Measurements from ENCODE around the gene PLA2R1.

The PLA2R1 gene

GRCh38 chr2:160062292-160063005 lies at the start of gene PLA2R1:
TSS of gene PLA2R1 (minus strand) at chr2:160062615. CDS start at chr2:160062403, 212 bp downstream.
- no peak for DNase-seq

DNA sequence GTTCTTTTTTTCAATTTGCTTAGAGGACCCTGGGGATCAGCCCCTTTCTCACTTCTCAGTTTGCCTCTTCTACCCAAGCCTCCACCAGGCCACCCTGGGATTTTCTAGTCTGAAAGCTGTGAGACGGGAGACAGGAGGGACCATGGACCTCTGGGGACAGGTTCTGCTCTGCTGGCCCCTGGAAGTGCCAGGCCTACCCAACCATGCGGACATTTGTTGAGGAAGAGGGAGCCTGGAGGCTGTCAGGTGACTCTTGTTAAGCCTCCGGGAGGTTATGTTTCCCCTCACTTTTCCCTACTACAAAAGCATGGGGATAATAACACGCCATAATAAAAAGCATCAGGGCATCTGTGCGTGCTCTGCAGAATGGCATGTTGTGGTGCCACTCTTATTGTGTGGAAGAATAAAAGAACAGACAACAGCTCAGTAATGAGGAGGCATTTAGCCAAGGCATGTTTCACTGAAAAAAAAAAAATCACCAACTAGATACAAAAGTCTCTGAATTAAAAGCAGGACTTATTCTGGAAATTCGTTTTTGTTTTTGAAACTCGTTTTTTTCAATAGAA lies 48.3 kb upstream of the PLA2R1 start:
- no peak for DNase-seq

DNA sequence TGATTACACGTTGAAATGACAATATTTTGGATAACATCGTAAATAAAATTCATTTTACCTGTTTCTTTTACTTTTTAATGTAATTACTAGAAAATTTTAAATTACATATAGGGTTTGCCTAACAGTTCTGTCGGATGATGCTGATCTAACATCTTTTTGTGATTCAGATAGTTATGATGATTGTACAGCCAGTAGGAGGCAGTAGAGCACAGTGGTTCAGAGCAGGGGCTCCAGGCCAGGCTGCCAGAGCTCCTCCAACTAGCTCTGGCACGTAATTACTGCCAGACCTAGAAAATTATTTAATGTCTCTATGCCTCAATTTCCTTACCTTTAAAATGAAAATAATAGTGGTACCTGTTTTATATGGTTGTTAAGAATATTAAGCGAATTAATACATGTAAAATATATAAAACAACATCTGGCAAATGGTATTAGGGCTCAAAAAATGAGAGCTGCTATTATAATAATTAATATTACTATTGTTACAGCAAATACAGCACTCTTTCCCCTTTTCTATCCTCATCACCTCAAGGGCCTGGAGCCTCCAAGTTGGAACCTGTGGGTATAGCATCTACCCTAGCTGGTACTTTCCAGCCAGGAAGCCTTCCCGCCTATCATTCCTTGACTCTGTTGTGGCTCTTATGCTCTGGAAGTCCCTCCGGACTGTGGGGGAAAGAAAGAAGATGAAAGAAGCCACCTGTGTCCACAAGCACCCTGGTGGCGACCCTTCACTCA lies 47.7 kb upstream of the PLA2R1 start:
- DNase-seq = peak; percentile 49 to 63

- no peak for DNase-seq
Observed at GRCh38 chr2:160109243-160109642, 46.8 kb upstream of the PLA2R1 start.

DNA sequence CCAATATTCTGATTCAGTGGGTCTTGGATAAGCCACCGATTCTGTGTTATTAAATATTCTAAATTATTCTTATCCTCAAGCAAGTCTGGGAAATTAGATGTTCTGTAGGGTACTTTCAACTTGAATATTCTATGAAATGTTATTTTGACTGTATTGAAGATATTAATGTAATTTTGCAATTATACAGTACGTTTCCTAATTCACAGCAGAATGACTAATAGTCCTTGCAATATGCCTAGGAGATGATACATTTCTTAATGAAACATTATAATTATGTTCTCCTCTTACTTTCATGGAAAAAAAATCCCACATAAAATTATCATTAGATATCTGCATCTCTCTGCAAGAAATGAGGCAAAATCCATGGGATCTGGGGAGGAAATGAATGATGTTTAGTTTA lies 46.2 kb upstream of the PLA2R1 start:
- no peak for DNase-seq

- no peak for DNase-seq
Observed at GRCh38 chr2:160105366-160105765, 43.0 kb upstream of the PLA2R1 start.

DNA sequence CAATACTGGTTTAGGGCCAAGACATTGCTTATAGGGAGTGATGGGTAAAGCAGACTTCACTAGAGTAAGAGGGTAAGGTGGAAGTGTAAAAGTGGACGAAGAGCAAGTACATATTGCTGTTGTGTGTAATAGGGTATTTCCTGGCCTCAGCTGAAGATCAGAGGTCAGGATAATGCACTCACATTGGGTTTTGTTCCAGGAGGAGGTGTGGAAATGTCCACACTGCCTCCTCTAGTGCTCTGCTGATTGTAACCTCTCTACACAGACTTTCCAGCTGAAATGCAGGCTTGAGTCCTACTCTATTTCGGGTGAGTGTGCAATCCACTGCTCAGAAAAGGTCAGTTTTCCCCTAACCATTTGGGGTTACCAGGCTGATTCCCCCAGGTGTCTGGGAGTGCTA lies 41.7 kb upstream of the PLA2R1 start:
- no peak for DNase-seq

GRCh38 chr2:160097326-160097725 lies 34.9 kb upstream of the PLA2R1 start:
- DNase-seq = no peak

DNA sequence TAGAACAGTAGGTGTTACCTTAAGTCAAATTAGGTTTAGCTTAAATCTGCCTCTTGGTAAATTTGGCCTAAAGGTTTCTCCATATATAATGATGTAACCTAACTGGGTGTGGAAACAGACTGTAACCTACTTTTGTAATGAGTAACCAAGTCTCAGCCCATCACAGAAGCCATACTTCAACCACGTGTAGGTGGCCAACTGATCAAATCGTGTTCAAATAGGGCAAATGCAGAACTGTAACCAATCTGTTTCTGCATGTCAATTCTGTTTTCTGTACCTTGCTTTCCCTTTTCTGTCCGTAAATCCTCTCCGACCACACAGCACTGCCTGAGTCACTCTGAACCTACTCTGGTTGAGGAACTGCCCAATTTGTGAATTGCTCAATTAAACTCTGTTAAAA lies 34.0 kb upstream of the PLA2R1 start:
- DNase-seq = no peak

DNA sequence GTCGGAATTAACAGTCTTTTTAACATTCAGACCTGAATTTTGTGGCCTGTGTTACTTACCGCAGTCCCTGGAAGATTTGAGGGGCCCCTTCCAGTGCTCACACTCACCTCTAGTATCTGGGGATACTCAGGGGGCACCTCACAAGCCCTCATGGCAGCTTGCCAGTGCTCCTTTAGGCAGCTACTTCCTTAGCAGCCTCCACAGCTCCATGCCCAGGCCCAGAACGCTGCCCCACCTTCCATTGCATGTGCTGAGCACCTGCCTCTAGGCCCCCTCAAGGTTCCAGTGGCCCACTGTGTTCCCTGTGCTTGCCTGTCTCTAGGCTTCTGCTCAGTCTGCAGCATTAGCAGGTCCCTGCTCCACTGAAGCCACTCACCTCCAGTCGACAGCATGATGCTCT lies 30.0 kb upstream of the PLA2R1 start:
- no peak for DNase-seq

- DNase-seq = no peak
Observed at GRCh38 chr2:160091381-160091780, 29.0 kb upstream of the PLA2R1 start.

- DNase-seq = no peak
Observed at GRCh38 chr2:160087854-160088745, 25.7 kb upstream of the PLA2R1 start.

DNA sequence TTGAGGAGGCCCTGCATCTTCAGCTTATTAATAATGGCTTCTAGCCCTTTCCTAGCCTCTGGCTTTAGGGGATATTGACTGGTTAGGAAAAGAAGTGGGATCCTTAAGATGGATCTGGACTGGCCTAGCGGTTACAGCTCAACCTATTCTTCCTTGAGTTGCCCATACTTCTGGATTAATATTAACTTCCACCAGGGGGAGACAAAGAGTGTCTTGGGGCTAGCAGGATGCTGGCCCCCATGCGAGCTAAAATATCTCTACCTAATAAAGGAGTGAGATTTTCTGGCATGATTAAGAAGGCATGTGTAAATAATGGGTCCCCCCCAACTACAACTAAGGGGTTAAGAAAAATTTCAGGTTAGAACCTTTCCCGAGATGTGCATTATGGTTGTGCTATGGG lies 23.2 kb upstream of the PLA2R1 start:
- DNase-seq = no peak

DNA sequence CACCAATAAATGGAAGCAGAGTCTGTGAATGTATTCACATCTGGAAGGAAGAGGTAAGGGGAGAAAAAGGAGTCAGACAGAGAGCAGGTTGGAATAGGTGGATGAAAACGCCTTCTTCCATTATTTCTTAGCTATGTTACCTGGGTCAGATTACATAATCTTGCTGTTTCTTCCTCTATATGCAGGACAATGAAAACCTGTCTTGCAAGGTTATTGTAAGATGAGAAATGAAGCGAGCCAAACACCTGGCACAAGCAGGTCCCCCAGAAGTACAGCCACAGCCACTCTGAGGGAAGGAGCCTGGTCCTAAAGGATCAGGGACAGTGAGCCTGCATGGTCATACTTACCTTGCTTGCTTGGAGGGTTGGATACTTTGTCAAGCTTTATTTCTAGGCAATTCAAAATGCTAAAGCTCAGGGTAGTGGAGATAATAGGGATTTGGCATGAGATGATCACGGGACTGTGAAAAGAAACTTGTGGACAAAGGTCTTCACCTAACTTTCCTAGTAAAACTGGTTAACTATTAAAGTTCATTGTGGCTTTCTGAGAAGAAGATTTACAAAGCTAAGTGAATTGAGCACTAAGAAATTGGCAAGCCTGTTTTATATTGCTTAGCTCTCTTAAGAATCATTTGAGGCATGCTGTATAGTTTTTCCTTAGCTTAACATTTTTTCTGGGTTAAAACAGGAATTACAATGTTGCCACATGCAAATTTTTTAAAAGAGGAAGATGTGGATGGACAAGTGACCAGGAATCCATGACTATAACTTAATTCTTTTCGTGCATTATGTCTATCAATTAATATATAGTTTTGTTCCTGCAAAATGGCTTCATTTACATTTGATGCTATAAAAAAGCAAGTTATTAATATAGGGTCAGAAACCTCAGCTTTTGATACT lies 15.7 kb upstream of the PLA2R1 start:
- DNase-seq = no peak

DNA sequence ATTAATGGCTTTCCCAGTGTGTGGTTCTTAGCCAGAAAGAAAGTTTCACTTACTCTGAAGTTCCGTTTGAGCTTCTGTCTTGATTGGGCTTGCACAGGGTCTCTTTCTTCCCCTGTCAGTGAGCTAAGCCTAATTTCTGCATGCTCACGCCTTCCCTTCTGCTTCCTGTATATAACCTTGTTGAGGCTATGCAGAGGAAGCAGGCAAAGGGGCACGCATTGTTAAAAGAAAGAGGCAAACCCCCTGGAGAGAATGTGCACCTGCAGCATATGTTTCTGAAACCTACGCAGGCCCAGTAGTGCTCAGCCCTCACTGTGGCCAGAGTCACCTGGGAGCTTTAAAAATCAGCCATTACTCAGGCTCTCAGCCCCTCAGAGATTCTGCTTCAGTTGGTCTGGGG lies 14.5 kb upstream of the PLA2R1 start:
- DNase-seq = no peak

- DNase-seq = no peak
Observed at GRCh38 chr2:160076241-160076640, 13.8 kb upstream of the PLA2R1 start.

GRCh38 chr2:160075171-160075570 lies 12.8 kb upstream of the PLA2R1 start:
- no peak for DNase-seq

- no peak for DNase-seq
Observed at GRCh38 chr2:160073284-160073888, 11.0 kb upstream of the PLA2R1 start.

DNA sequence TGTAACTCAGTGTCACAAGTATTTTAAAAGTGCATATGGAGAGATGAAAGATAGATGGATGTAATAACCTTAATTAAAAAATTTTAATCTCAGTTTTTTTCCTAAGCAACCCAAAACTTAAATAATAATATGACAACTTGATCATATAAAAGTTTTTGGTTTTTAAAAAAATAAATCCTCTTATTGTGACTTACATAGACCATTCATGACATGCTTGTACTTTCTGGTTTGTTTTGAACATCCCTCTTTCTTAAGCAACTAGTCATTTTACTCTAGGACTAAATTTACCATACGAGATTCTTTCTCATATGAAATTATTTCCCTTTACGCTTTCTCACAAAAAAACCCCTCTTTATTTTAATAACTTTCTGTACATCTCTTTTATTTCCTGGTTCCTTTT lies 6.5 kb upstream of the PLA2R1 start:
- DNase-seq = no peak

DNA sequence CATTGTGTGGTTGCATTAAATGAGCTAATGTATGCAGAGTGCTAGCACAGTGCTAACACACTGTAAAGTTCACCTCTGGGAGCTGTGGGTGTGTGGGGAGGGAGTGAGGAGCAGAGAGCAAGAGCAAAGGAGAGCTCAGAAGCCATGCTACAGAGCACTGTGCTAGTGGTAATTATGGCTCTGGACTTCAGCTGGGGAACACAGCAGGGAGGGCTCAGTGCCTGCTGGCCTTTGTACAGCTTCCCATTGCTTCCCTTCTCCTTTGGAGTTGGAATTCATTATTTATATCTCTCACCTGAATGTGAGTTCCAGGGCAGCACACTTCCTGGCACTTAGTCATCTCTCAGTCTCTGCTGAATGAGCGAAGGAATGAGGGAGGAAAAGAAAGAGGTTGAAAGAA lies 2.5 kb upstream of the PLA2R1 start:
- no peak for DNase-seq

GRCh38 chr2:160063879-160064612 lies 1.6 kb upstream of the PLA2R1 start:
- DNase-seq = no peak
